Urothelium cell line (cell line): Measurements from ENCODE around the gene LFNG.
A peak's percentile ranks its signal among the peaks of the same experiment; 100 is the strongest.

Source experiments
- DNase-seq: peaks from one replicate; pipeline ENCODE4 v3.0.0; 2011; ENCODE audit warnings: low spot score, mixed read lengths
- FAIRE-seq: peaks from 2 replicates; lab custom pipeline; 2011; peaks lifted over from hg19 to GRCh38; lab: Jason Lieb, UNC

The LFNG gene

DNA sequence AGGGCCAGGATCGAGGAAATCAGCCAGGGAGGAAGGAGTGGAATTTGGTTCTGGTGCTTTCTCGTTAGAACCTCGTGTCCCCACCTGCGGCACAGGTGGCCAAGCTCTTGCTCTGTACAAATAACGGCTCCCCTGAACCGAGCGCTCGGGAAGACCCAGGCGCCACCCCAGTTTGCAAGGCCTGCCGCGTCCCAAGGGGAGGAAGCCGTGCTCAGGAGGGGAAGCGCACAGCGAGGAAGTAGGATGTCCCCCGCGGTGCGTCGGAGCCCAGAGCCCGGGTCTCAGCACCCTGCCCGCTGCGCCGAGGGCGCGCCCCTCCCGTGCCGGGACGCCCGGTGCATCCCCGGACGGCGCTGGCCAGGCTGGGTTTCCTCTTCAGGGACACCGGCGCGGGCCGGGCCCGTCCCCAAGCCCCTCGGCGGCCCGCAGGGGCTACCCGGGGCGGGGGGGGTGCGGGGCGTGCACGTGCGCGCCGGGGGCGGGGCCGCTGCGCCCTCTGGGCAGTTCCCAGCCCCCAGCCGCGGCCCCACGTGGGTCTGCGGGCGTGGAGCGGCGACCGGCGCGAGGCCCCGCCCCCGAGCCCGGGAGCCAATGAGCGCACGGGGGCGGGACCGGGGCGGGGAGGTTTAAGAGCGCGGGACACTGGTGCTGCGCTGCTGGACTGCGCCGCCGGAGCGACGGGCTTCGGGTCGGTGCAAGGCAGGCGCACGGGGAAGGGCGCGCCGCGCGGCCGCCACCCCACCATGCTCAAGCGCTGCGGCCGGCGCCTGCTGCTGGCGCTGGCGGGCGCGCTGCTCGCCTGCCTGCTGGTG, at the start of gene LFNG:
Gene LFNG (plus strand): TSS at position 656 of the 812 bp plus-strand sequence. CDS start 88 bp downstream, at position 744.
- FAIRE-seq (peak; percentile 82), DNase-seq (peak; percentile 95)

- peak; percentile 91 for FAIRE-seq
- DNase-seq = no peak
Measured at GRCh38 chr7:2470204-2471021, 49.2 kb upstream of the LFNG start.

- FAIRE-seq (no peak), DNase-seq (peak; percentile 74)
Measured at GRCh38 chr7:2471022-2471329, 48.6 kb upstream of the LFNG start.

DNA sequence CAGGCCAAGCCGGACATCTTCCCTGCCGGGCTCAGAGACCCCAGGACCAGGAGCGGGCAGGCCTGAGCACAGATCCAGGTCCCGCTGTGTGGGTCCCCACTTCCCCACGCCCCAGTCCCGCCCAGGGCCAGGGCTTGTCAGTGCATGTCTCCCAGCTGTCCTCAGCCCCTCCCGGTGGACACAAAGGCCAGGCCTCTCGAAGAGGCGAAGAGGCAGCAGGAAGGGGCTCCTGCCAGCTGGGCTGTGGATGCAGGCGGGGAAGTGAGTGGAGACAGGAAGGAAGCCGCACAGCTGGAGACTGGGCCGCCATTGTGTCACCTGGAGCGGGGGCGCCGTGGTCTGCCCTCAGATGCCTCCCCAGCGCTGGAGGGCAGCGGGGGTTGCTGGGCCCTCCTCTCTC, 48.2 kb upstream of the LFNG start:
- peak; percentile 93 for FAIRE-seq
- DNase-seq = no peak

DNA sequence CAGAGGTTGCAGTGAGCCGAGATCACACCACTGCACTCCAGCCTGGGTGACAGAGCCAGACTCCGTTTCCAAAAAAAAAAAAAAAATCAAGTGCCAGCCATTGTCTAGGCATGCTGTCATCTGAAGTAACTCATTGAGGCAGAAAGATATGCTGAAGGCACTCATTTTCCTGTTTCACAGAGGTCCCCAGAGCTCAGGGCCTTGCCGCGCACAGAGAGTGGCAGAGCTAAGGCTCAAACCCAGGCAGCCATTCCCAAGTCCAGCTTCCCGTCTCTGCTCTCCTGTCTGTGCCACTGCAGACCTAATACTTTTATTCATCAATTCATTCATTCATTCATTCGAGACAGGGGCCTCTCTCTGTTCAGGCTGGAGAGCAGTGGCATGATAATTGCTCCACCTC, 46.8 kb upstream of the LFNG start:
- no peak for FAIRE-seq
- DNase-seq = no peak

DNA sequence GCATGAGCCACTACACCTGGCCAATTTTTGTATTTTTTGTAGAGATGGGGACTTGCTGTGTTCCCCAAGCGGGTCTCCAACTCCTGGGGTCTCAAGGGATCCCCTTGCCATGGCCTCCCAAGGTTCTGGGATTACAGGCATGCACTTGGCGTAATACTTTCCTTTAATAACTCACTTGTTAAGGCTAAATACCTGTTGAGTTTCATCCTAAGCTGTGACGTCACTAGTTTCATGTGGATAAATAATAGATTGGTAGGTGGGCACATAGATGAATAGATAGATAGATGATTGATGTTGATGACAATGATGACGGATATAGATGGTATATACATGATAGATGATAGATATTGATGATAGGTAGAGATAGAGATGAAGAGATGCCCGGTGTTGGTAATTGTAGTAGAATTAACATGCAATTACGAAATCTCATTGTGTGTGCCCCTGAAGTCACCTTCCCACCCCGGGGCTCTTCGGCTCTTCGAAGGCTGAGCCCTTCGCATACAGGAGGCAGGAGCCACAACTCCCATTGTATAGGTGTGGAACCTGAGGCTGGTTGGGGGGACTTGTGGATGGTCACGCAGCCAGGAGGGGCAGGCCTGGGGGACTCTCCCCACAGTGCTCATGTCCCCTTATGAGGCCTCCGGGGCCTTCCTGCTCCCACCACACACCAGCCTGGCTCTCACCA, 45.9 kb upstream of the LFNG start:
- no peak for DNase-seq
- peak; percentile 92 for FAIRE-seq

DNA sequence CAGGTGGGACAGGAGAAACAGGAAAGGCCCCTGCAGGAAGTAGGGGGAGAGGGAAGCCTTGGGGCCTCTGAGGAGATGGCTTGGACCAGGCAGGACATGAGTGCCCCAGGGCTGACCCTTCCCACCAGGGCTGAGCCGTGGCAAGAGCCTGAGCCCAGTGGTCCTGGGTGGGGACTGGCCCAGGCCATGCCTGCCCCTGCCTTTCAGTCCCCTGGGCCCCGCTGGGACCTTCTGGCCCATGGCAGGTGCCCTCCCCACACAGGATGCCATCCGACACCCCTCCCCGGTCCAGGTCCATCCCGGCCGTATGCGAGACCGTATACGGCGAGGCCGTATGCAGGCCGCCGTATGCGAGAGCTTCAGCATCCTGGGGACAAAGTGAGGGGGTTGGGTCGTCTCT, 45.4 kb upstream of the LFNG start:
- FAIRE-seq (no peak), DNase-seq (no peak)

GRCh38 chr7:2474813-2475677, 44.5 kb upstream of the LFNG start:
- no peak for DNase-seq
- FAIRE-seq = peak; percentile 65

DNA sequence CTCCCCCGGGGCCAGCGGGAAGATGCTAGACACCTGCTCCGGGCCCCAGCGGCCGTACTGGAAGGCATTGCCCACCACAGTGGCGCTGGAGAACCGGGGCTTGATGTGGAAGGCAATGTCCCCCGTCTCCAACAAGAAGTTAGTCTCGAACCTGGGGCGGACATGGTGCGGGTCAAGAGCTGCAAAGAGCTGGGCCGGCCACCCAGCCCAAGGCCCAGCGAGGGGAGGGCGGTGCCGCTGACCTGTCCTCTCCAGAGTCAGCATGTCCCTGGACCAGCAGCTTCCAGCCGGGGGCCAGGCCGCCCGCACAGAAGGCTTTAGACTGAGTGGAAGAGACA, 43.9 kb upstream of the LFNG start:
- FAIRE-seq = peak; percentile 32
- DNase-seq = no peak

GRCh38 chr7:2476298-2476697, 43.3 kb upstream of the LFNG start, which contains the start of gene GRIFIN:
Gene GRIFIN, minus strand, starts transcription at chr7:2476398. Its CDS starts 15 bp downstream, at chr7:2476383.
- FAIRE-seq = no peak
- DNase-seq = no peak

DNA sequence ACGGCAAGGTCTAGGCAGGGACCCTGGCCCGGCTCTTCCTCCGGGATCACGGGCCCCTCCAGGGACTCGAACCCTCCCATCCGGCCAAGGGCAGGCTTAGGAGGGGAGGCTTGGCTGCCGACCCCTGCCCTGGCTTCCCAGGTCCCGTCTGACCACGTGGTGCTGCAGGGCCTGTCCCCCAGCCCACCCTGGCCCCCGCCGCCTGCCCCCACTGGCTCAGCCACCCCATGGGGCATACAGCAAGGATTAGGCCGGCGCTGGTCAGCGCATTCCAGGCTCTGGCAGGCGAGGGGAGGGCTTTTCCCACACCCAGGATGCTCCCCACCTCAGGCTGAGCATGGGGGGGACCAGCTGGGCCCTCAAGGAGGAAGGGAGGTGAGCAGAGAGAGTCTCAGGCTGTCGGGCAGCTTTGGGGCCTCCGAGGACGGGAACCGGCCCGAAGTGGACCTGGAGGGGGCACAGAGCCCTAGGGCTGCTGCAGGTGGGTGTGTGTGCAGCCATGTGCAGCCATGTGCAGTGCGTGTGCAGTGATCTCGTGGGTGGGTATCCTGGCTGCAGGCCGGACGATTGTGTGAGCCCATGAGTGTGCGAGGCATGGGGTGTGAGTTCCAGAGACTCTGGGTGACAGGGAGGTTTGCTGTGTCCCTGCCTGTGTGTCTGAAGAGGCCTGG, 42.7 kb upstream of the LFNG start:
- FAIRE-seq (peak; percentile 50), DNase-seq (no peak)

DNA sequence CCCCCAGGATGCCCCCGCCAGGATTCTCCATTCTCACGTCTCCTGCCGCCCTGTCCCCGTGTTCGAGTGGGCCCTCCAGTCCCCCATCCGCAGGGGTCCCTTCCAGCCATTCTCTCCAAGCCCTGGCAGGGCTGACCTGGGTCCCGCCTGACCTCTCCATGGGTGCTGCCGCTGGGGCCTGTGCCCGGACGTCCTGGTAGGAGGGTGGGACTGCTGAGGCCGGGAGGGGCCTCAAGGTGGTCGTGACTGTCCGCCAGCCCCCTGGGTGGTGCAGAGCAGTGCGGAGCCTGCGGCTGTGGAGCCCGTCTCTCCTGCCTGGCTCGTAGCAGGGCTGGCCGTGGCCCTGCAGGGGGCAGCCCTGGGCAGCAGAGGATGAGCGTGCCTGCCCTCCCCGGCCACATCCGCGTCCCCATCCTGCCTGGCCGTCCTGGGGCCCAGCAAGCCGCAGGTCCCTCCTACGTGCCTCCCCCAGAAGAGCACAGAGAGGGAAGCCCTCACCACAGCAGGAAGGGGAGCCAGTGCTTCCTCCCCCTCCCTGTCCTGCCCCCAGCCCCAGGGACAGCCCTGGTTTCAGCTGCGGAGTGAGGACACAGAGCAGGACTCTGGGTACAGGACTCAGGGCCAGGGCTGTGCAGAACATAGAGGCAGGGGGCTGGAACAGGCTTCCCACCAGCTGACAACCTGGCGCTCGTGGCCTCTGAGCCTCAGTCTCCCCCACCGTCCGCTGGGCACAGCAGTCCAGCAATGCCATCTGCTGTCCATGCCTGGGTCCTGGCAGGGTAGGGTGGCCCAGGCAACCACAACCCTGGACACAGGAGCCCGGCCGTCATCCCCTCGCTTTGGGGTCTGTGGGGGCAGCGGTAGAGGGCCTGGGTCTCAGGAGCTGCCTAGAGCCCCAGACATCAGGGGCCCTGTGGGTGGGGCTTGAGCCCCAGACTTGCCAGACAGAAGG, 41.9 kb upstream of the LFNG start:
- DNase-seq (peak; percentile 88), FAIRE-seq (peak; percentile 98)

DNA sequence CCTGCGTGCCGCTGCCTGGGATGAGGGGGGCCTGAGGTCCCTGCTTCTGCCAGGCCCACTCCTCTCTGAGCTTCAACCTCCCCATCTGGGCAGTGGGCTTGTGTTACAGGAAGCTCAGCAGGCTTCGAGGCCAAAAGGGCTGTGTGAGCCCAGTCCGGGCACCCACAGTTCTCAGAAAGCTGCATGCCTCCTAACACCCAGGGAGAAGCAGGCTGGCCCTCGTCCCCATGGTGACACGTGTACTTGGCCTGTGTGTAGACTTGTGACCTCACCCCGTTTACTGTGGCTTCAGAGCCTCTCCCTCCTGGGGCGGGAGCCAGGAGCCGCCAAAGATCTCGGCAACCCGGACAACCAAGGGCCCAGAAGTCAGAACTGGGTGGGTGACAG, 41.2 kb upstream of the LFNG start:
- FAIRE-seq (peak; percentile 98), DNase-seq (no peak)

DNA sequence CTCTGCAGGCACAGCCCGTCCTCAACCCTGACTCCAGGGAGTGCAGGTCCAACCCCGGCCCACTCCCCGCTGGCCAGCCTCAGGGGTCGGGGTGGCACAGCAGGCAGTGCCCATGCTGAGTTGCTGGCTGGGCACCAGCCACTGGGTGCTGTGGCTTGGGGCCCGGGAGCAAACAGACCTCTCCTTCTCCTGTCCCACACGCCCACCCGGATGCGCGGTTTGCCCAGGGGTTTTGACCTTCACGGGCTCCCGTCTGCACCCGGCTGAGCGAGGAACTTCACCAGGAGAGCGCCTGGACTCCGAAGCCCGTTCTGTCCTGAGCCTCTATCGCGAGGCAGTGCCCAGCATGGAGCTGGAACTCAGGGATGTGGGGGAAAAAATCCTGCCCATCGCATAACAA, 40.8 kb upstream of the LFNG start:
- DNase-seq (no peak), FAIRE-seq (no peak)

- FAIRE-seq = peak; percentile 69
- no peak for DNase-seq
Measured at GRCh38 chr7:2479276-2480069, 40.1 kb upstream of the LFNG start.

DNA sequence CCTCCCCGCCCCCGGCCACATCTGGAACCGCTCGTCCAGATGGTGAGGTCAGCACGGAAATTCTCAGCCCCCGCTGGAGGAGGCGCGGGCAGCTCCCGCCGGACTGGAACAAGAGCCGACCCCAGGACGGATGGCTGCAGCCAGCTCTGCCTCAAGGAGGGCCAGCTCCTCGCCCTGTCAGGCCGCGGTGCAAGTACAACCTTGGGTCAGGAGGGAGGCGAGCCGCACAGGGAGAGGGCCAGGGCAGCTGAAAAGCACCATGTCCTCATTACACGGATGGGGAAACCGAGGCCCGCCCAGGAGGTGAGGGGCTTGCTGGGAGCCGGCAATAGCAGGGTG, 39.5 kb upstream of the LFNG start:
- DNase-seq (no peak), FAIRE-seq (peak; percentile 75)

- DNase-seq (no peak), FAIRE-seq (no peak)
Measured at GRCh38 chr7:2481195-2481594, 38.4 kb upstream of the LFNG start.

DNA sequence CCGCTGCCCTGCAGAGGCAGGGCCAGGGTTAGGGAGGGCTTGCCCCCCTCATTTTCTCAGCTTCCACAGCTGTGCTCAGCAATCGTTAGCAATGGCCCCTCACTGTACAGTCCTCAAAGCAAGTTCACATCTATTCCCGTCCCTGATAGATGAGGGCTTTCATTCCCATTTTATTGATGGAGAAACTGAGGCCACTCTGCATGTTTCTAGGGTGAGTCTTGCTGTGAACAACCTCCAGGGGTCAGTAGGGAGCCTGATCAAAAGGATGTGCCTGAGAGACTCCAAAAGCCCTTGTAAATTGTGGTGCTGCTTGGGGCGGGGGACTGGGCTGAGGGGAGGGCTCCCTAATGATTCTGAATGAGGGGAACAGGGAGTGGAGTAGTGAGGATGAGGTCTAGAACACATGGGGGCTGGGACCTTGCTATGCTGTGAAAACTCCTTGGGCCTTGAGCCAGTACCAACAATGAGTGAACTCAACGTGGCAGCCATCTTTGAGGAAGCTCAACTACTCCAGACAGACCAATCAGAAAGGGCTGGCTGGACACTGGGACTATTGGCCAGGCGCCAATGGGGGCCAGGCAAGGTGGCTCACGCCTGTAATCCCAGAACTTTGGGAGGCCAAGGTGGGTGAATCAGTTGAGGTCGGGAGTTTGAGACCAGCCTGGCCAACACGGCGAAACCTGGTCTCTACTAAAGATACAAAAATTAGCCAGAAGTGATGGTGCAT, 36.7 kb upstream of the LFNG start:
- DNase-seq (no peak), FAIRE-seq (peak; percentile 90)
